Measurements from ENCODE around the gene HOXC13.

- TF ChIP-seq CTCF (IDR thresholded peaks at IDR 0.05) (no peak), POLR2AphosphoS5 (IDR thresholded peaks at IDR 0.05; ENCODE audit: low read depth, low read length) (no peak), SIN3A (IDR thresholded peaks at IDR 0.05; ENCODE audit: borderline replicate concordance, insufficient read depth, low read depth, low read length) (no peak), REST (IDR thresholded peaks at IDR 0.05; ENCODE audit: insufficient read depth in 1 of 2, low read depth in 2 of 2, low read length in 1 of 2) (no peak)
Measured at GRCh38 chr12:53986686-53987483, 48.3 kb downstream of the HOXC13 start.

Measured in Panc1 (cell line).